Bone marrow (tissue), 2 donors: Measurements from ENCODE around the gene KCNMB4.

Experiments
- DNase-seq, 2 donors: peaks; one replicate each; lab custom pipeline; 2025; lab: John Stamatoyannopoulos, UW

The KCNMB4 gene

GRCh38 chr12:70443062-70443673 is 77.1 kb downstream of the KCNMB4 start:
- DNase-seq = no peak

DNA sequence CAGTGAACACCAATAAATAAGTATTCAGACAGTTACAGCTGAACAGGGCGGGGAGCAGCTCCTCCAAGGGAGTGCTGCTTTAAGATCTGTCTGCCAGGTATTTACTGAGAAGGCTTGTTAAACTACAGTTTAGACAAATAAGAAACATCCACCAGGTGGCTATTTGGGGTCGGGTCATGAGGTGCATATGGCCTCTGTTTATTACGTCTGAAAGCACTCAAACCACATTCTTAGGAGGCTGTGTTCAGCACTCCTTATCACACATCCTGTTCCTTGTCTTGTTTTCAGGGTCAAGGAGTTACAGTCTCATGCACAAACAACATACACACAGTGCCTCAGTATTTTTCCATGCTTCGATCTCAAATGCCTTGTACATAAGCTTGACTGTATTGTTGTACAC is 78.8 kb downstream of the KCNMB4 start:
- DNase-seq = no peak

GRCh38 chr12:70448371-70448770 is 82.3 kb downstream of the KCNMB4 start:
- no peak for DNase-seq

- no peak for DNase-seq
These were observed 83.1 kb downstream of the KCNMB4 start for GRCh38 chr12:70449074-70449752.

DNA sequence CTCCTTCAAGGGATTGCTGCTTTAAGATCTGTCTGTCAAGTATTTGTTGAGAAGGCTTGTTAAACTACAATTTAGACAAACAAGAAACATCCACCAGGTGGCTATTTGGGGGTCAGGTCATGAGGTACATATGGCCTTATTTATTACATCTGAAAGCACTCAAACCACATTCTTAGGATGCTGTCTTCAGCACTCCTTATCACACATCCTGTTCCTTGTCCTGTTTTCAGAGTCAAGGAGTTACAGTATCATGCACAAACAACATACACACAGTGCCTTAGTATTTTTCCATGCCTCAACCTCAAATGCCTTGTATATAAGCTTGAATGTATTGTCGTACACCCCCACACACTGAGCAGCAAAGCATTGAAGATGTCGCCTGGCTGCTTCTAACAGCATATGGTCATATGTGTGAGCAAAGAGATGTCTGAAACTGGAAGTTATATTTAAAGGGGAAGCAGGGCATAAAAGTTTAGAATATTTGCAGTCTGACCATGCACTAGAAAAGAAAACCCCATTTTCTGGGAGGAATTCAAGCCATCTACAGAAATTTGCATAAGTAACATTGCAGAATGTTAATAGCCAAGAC is 83.8 kb downstream of the KCNMB4 start:
- DNase-seq = no peak

GRCh38 chr12:70451528-70451927 is 85.4 kb downstream of the KCNMB4 start:
- DNase-seq = no peak

- DNase-seq = no peak
These were observed 90.9 kb downstream of the KCNMB4 start for GRCh38 chr12:70456953-70457352.

DNA sequence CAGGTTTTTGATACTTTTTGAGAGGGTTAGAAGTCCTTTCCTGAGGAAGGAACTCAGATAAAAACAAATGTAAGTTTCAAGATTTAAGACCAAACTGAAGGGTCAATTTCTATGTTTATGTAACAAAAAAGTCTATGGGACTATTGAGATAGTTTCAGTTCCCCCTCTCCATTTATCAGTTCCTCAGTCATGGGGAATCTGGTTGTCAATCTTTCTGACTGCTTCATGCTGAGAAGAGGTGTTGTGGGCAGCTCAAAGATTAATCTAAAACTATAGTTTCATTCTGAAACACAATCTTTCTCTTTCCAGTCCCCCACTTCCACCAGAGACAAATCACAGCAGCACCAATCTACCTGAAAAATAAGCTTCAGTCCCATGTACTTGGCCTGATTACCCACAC is 93.7 kb downstream of the KCNMB4 start:
- no peak for DNase-seq

- no peak for DNase-seq
These were observed 97.9 kb downstream of the KCNMB4 start for GRCh38 chr12:70463997-70464396.

DNA sequence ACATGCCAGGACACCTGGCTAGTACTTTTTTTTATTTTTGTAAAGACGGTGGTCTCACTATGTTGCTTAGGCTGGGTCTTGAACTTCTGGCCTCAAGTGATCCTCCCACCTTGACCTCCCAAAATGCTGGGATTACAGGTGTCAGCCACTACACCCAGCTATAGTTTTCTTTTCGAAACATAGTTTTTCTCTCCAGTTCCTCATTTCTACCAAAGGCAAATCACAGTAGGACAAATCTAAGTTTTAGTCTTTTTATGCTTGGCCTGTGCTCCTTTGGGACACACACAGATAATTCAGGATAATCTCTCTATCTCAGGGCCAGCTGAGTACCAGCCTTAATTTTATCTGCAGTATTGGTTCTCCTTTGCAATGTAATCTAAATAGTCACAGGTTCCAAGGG is 100.7 kb downstream of the KCNMB4 start:
- DNase-seq = no peak

DNA sequence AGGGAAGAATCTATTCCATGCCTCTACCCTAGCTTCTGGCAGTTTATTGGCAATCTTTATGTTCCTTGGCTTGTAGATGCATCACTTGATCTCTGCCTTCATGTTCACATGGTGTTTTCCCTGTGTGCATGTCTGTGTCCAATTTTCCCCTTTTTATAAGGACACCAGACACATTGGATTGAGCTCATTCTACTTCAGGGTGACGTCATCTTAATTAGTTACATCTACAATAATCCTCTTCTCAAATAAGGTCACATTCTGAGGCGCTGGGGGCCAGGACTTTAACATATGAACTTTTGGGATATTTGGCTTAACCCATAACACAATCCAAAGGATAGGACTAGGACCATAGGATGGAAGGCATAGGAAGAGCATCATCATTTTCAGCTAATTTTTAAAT is 101.4 kb downstream of the KCNMB4 start:
- DNase-seq = no peak

- DNase-seq = no peak
These were observed 102.0 kb downstream of the KCNMB4 start for GRCh38 chr12:70467918-70468733.

DNA sequence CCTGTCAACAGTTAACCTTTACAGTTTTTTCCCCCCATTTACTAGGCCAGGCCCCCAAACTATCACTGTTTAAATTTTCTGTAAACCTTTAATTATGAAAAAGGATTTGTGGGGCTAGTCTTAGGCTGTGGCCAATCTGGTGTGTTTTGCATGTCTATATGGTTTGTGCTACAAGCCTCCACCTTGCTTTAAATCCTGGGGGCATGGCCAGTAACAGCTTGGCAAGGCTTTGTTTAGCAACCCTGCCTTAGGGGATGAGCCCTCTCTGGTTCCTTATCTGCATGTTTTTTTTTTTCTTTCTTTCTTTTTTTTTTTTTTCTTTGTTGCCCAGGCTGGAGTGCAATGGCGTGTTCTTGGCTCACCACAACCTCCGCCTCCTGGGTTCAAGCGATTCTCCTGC is 102.7 kb downstream of the KCNMB4 start:
- no peak for DNase-seq

GRCh38 chr12:70469221-70469820 is 103.2 kb downstream of the KCNMB4 start:
- DNase-seq = no peak

DNA sequence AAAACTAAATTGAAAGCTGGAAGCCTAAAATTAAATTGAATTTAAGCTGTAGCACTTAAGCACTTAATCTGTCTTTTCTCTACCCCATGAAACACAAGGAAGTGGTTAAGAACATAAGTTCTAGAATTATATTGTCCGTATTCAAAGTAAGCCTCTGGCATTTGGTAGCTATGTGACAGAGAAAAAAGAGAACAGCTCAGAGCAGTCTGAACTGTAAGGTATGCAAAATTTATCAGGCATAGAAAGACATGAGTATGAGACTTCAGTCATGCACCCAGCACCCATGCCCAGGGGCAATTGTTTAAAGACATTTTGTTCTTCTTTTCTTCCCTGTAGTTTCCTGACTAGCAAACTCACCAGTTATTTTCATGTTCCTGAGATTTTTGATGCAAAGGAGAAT is 116.7 kb downstream of the KCNMB4 start:
- no peak for DNase-seq
